GM12878 (cell line): ENCODE results near the gene MAGI2. TPM values are rescaled to one million over a fixed set of nuclear protein-coding genes. Genes with fewer than 3 reads are reported as not detected.

Experiments used
- BCL11A ChIP-seq: IDR thresholded peaks from 2 replicates; pipeline ENCODE4 v1.6.1; 2011; ENCODE audit warnings: low read depth, low read length
- CHD1 ChIP-seq: IDR thresholded peaks from 2 replicates; pipeline ENCODE4 v1.6.1; 2012; ENCODE audit warnings: low read depth, low read length, improper control_type of control experiment
- DPF2 ChIP-seq: fragments of 450-650 bp; IDR thresholded peaks from 2 replicates; pipeline ENCODE4 v1.6.1; 2017; ENCODE audit warnings: mild to moderate bottlenecking
- ELK1 ChIP-seq: IDR thresholded peaks from 2 replicates; pipeline ENCODE4 v1.6.1; 2012; ENCODE audit warnings: low read depth, low read length, improper control_type of control experiment
- ETV6 ChIP-seq, 2 experiments: fragments of 450-650 bp in 1 of 2; IDR thresholded peaks in 1 of 2; conservative IDR thresholded peaks in 1 of 2; 2 replicates each; pipeline ENCODE4 v1.6.1; 2014; ENCODE audit warnings: antibody characterized with exemption in 1 of 2, borderline replicate concordance in 1 of 2, low read depth in 1 of 2, mild to moderate bottlenecking in 1 of 2, moderate library complexity in 1 of 2
- GATAD2B ChIP-seq: fragments of 450-650 bp; conservative IDR thresholded peaks from 2 replicates; pipeline ENCODE4 v1.6.1; 2017; ENCODE audit warnings: low read depth, mild to moderate bottlenecking, moderate library complexity
- JUND ChIP-seq: IDR thresholded peaks from 2 replicates; pipeline ENCODE4 v1.6.1; 2012; ENCODE audit warnings: low read depth, mild to moderate bottlenecking, low read length, improper control_type of control experiment, moderate library complexity
- KLF5 ChIP-seq: fragments of 450-650 bp; IDR thresholded peaks from 2 replicates; pipeline ENCODE4 v1.6.1; 2014; ENCODE audit warnings: mild to moderate bottlenecking; ENCODE audit not compliant: partially characterized antibody
- TAF1 ChIP-seq: IDR thresholded peaks from 2 replicates; pipeline ENCODE4 v1.6.1; 2011; ENCODE audit warnings: mild to moderate bottlenecking, low read depth, low read length, borderline replicate concordance
- ZBTB4 ChIP-seq: fragments of 450-650 bp; formaldehyde crosslinking; IDR thresholded peaks from 2 replicates; pipeline ENCODE4 v1.4.0; 2022; ENCODE audit warnings: mild to moderate bottlenecking, moderate library complexity
- ZNF24 ChIP-seq: fragments of 450-650 bp; IDR thresholded peaks from 2 replicates; pipeline ENCODE4 v1.6.1; 2017; ENCODE audit warnings: antibody characterized with exemption, mild to moderate bottlenecking
- ZSCAN29 ChIP-seq: fragments of 450-650 bp; IDR thresholded peaks from 2 replicates; pipeline ENCODE4 v1.6.1; 2017; ENCODE audit warnings: mild to moderate bottlenecking, moderate library complexity
- polyA plus RNA-seq, 11 experiments: library from polyadenylated mRNA; depleted of rRNA in 4 of 11; unstranded in 6 of 11; stranded (reverse) in 5 of 11; fragments of >200 nt; fragmentation: Nextera tagmentation in 4 of 11; fragmentation: Illumina TruSeq in 1 of 11; extraction: Ambion mirVana in 4 of 11; extraction: Trizol in 1 of 11; gene quantifications; 1 replicate in 1 of 11; 2 replicates in 10 of 11; pipeline versions ENCODE4 v1.2.1 to v1.2.3, GENCODE V29; 2011 to 2016; ENCODE audit warnings: inconsistent platforms in 2 of 11, missing spikeins in 2 of 11, low read depth in 1 of 11
- total RNA-seq, 4 experiments: library from RNA; depleted of rRNA in 3 of 4; stranded (reverse); fragments of >200 nt in 3 of 4; fragmentation: Illumina TruSeq in 1 of 4; extraction: Trizol in 1 of 4; gene quantifications; 2 replicates each; pipeline versions ENCODE4 v1.2.1 to v1.2.3, GENCODE V29; 2013 to 2021
- TF ChIP-seq, protein P1 (sequence below): fragments of 450-650 bp; formaldehyde crosslinking; IDR thresholded peaks from 2 replicates; pipeline ENCODE4 v1.4.0; 2020; ENCODE audit warnings: mild to moderate bottlenecking, moderate library complexity
- TF ChIP-seq, protein P2 (sequence below): fragments of 450-650 bp; IDR thresholded peaks from 2 replicates; pipeline ENCODE4 v1.6.1; 2017; ENCODE audit warnings: antibody characterized with exemption, mild to moderate bottlenecking, moderate library complexity

MAGI2 gene
- total and polyA plus RNA-seq, 10 of the 15 experiments (the other 5 are each of a cell fraction or from before 2014, with no cell fraction given) = 0.01 to 0.31 (median 0.05) TPM; not detected in 2

DNA sequence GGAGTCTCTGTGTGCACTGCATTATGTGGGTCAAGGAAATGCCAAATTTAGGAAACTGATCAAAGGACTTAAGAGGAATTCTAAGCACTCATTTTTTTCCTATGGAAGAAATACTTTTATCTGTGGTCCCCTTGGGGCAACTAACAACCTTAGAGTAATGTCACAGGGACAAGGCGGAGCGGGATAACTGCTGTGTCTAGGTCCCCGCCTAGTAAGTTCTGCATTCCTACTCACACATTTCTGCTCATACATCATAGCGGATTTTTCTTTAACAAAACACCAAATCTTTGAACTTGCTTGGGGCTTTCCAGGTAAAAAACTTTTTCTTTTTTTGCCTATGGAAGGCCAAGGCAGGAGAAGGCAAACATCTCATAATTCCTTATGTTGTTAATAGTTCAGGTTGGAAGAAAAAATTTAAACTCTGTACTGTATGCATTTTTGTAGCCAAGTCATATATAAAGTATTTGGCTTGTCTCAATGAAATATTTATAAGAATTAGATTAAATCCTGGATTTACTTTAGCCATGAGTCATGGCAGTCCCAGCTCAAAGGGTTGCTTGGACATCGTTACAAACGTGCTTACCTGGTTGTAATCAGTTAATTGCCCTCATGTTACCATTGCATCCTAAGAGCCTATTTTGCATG, 1369.9 kb downstream of the MAGI2 start (continued):
- TF ChIP-seq, protein P1, sequence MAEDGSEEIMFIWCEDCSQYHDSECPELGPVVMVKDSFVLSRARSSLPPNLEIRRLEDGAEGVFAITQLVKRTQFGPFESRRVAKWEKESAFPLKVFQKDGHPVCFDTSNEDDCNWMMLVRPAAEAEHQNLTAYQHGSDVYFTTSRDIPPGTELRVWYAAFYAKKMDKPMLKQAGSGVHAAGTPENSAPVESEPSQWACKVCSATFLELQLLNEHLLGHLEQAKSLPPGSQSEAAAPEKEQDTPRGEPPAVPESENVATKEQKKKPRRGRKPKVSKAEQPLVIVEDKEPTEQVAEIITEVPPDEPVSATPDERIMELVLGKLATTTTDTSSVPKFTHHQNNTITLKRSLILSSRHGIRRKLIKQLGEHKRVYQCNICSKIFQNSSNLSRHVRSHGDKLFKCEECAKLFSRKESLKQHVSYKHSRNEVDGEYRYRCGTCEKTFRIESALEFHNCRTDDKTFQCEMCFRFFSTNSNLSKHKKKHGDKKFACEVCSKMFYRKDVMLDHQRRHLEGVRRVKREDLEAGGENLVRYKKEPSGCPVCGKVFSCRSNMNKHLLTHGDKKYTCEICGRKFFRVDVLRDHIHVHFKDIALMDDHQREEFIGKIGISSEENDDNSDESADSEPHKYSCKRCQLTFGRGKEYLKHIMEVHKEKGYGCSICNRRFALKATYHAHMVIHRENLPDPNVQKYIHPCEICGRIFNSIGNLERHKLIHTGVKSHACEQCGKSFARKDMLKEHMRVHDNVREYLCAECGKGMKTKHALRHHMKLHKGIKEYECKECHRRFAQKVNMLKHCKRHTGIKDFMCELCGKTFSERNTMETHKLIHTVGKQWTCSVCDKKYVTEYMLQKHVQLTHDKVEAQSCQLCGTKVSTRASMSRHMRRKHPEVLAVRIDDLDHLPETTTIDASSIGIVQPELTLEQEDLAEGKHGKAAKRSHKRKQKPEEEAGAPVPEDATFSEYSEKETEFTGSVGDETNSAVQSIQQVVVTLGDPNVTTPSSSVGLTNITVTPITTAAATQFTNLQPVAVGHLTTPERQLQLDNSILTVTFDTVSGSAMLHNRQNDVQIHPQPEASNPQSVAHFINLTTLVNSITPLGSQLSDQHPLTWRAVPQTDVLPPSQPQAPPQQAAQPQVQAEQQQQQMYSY = no peak
- TF ChIP-seq BCL11A = no peak
- no peak for TF ChIP-seq TAF1
- TF ChIP-seq KLF5 = no peak
- TF ChIP-seq ZSCAN29 = no peak
- TF ChIP-seq JUND = no peak
- no peak for TF ChIP-seq GATAD2B
- no peak for TF ChIP-seq ZNF24
- TF ChIP-seq ZBTB4 (CRISPR knock-in tag) = no peak
- no peak for TF ChIP-seq ETV6 (conservative IDR thresholded peaks at IDR 0.05 in 1 of 2, IDR thresholded peaks at IDR 0.05 in 1 of 2; ENCODE audit: borderline replicate concordance in 1 of 2, low read depth in 1 of 2)
- TF ChIP-seq CHD1 = no peak
- no peak for TF ChIP-seq ELK1
- TF ChIP-seq, protein P2, sequence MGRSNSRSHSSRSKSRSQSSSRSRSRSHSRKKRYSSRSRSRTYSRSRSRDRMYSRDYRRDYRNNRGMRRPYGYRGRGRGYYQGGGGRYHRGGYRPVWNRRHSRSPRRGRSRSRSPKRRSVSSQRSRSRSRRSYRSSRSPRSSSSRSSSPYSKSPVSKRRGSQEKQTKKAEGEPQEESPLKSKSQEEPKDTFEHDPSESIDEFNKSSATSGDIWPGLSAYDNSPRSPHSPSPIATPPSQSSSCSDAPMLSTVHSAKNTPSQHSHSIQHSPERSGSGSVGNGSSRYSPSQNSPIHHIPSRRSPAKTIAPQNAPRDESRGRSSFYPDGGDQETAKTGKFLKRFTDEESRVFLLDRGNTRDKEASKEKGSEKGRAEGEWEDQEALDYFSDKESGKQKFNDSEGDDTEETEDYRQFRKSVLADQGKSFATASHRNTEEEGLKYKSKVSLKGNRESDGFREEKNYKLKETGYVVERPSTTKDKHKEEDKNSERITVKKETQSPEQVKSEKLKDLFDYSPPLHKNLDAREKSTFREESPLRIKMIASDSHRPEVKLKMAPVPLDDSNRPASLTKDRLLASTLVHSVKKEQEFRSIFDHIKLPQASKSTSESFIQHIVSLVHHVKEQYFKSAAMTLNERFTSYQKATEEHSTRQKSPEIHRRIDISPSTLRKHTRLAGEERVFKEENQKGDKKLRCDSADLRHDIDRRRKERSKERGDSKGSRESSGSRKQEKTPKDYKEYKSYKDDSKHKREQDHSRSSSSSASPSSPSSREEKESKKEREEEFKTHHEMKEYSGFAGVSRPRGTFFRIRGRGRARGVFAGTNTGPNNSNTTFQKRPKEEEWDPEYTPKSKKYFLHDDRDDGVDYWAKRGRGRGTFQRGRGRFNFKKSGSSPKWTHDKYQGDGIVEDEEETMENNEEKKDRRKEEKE = no peak
- TF ChIP-seq DPF2 = no peak
